GM18951 (cell line): ENCODE data around the gene ITIH5.

ENCODE experiments used
- POLR2A ChIP-seq: IDR thresholded peaks from 4 replicates; pipeline ENCODE4 v1.6.1; 2011; ENCODE audit warnings: mild to moderate bottlenecking; ENCODE audit not compliant: insufficient read length, insufficient read depth; ENCODE audit errors: extremely low read depth
- in situ Hi-C: fragments of 300-500 bp; cut with MboI; formaldehyde crosslinking; loops from one replicate; pipeline ENCODE4 v1.12.0; 2022; ENCODE audit warnings: low sequenced_read_pairs, mixed read lengths, inconsistent platforms; ENCODE audit not compliant: unreplicated experiment

ITIH5 gene

GRCh38 chr10:7520507-7521485 is 146.0 kb downstream of the ITIH5 start:
- TF ChIP-seq POLR2A, result no peak
- in situ Hi-C loops, result no loop called here

GRCh38 chr10:7519351-7519750 is 147.4 kb downstream of the ITIH5 start:
- no peak for TF ChIP-seq POLR2A
- in situ Hi-C loops, result no loop called here

GRCh38 chr10:7518693-7519092 is 148.1 kb downstream of the ITIH5 start:
- TF ChIP-seq POLR2A, result no peak
- in situ Hi-C loops, result no loop called here

GRCh38 chr10:7515439-7515838 is 151.3 kb downstream of the ITIH5 start:
- in situ Hi-C loops, result no loop called here
- no peak for TF ChIP-seq POLR2A

- no peak for TF ChIP-seq POLR2A
- in situ Hi-C loops, result no loop called here
Measured at GRCh38 chr10:7513936-7514335, 152.8 kb downstream of the ITIH5 start.

GRCh38 chr10:7513455-7513854 is 153.3 kb downstream of the ITIH5 start:
- in situ Hi-C loops, result no loop called here
- no peak for TF ChIP-seq POLR2A

- in situ Hi-C loops, result no loop called here
- TF ChIP-seq POLR2A, result no peak
Measured at GRCh38 chr10:7512487-7512886, 154.3 kb downstream of the ITIH5 start.

GRCh38 chr10:7511612-7512011 is 155.2 kb downstream of the ITIH5 start:
- in situ Hi-C loops, result no loop called here

More at GRCh38 chr10:7511612-7512011, 155.2 kb downstream of the ITIH5 start:
- TF ChIP-seq POLR2A, result no peak
